KBM-7 (cell line): Measurements from ENCODE around the gene ANKRD13C.
"Not testable (repeated sequence)": the region's sequence is repeated elsewhere in the genome, so short reads cannot be mapped to it uniquely, and the experiment has no call there.

ENCODE experiments used
- DNase-seq: peaks from one replicate; pipeline ENCODE4 v3.0.0-alpha.2; 2015
- in situ Hi-C: fragments of 300-500 bp; cut with MboI; formaldehyde crosslinking; loops from 2 replicates; pipeline ENCODE4 v1.14.3; 2020; ENCODE audit warnings: low sequenced_read_pairs, low pct_unique_long_range_greater_than_20kb, mixed read lengths

The ANKRD13C gene

GRCh38 chr1:70354332-70355110, at the start of gene ANKRD13C:
Gene ANKRD13C (minus strand): TSS chr1:70354722. CDS start chr1:70354408, 314 bp downstream.
- peak; percentile 97 for DNase-seq
- in situ Hi-C loops, result no loop called here

- in situ Hi-C loops, result no loop called here
- no peak for DNase-seq
Measured at GRCh38 chr1:70403759-70404158, 49.2 kb upstream of the ANKRD13C start.

- no peak for DNase-seq
- in situ Hi-C loops, result no loop called here
Measured at GRCh38 chr1:70401974-70402373, 47.5 kb upstream of the ANKRD13C start.

- in situ Hi-C loops, result no loop called here
Measured at GRCh38 chr1:70400335-70400734, 45.8 kb upstream of the ANKRD13C start.

GRCh38 chr1:70397013-70397412, 42.5 kb upstream of the ANKRD13C start:
- in situ Hi-C loops, result no loop called here
- DNase-seq, result no peak

More at GRCh38 chr1:70400335-70400734, 45.8 kb upstream of the ANKRD13C start:
- DNase-seq, result no peak

GRCh38 chr1:70396607-70397006, 42.1 kb upstream of the ANKRD13C start:
- DNase-seq, result no peak
- in situ Hi-C loops, result no loop called here

- no peak for DNase-seq
- in situ Hi-C loops, result no loop called here
Measured at GRCh38 chr1:70392626-70393025, 38.1 kb upstream of the ANKRD13C start.

GRCh38 chr1:70387507-70387906, 33.0 kb upstream of the ANKRD13C start:
- DNase-seq, result no peak
- in situ Hi-C loops, result no loop called here

- no peak for DNase-seq
- in situ Hi-C loops, result no loop called here
Measured at GRCh38 chr1:70386121-70386520, 31.6 kb upstream of the ANKRD13C start.

GRCh38 chr1:70385477-70385876, 31.0 kb upstream of the ANKRD13C start:
- in situ Hi-C loops, result no loop called here

GRCh38 chr1:70384542-70384941, 30.0 kb upstream of the ANKRD13C start:
- no peak for DNase-seq
- in situ Hi-C loops, result no loop called here

More at GRCh38 chr1:70385477-70385876, 31.0 kb upstream of the ANKRD13C start:
- DNase-seq, result no peak

- DNase-seq, result no peak
- in situ Hi-C loops, result no loop called here
Measured at GRCh38 chr1:70383483-70383882, 29.0 kb upstream of the ANKRD13C start.

- DNase-seq, result peak; percentile 32
- in situ Hi-C loops, result no loop called here
Measured at GRCh38 chr1:70382682-70383081, 28.2 kb upstream of the ANKRD13C start.

GRCh38 chr1:70376196-70376595, 21.7 kb upstream of the ANKRD13C start:
- in situ Hi-C loops, result no loop called here
- DNase-seq, result peak; percentile 24

GRCh38 chr1:70373580-70373979, 19.1 kb upstream of the ANKRD13C start:
- in situ Hi-C loops, DNase-seq: not testable (repeated sequence)

GRCh38 chr1:70372426-70372825, 17.9 kb upstream of the ANKRD13C start:
- no peak for DNase-seq
- in situ Hi-C loops, result no loop called here

- in situ Hi-C loops, DNase-seq: not testable (repeated sequence)
Measured at GRCh38 chr1:70371586-70371985, 17.1 kb upstream of the ANKRD13C start.

- DNase-seq, in situ Hi-C loops: not testable (repeated sequence)
Measured at GRCh38 chr1:70367397-70367796, 12.9 kb upstream of the ANKRD13C start.

GRCh38 chr1:70366997-70367396, 12.5 kb upstream of the ANKRD13C start:
- in situ Hi-C loops, DNase-seq: not testable (repeated sequence)

- not testable (repeated sequence) for DNase-seq
Measured at GRCh38 chr1:70366425-70366952, 12.0 kb upstream of the ANKRD13C start.

GRCh38 chr1:70364439-70364838, 9.9 kb upstream of the ANKRD13C start:
- no peak for DNase-seq
- in situ Hi-C loops, result no loop called here

More at GRCh38 chr1:70366425-70366952, 12.0 kb upstream of the ANKRD13C start:
- in situ Hi-C loops, result not testable (repeated sequence)
